Loucy (cell line): ENCODE results near the gene LLGL2.

ENCODE experiments used
- CTCF ChIP-seq: fragments of 200-600 bp; sonication (generic); conservative IDR thresholded peaks from 2 replicates; pipeline ENCODE4 v1.5.1; 2014; ENCODE audit warnings: mild to moderate bottlenecking, antibody characterized with exemption, low read length
- EZH2phosphoT487 ChIP-seq: fragments of 200-600 bp; IDR thresholded peaks from 2 replicates; pipeline ENCODE4 v1.6.1; 2018; ENCODE audit warnings: antibody characterized with exemption, mild to moderate bottlenecking, moderate library complexity, borderline replicate concordance

DNA sequence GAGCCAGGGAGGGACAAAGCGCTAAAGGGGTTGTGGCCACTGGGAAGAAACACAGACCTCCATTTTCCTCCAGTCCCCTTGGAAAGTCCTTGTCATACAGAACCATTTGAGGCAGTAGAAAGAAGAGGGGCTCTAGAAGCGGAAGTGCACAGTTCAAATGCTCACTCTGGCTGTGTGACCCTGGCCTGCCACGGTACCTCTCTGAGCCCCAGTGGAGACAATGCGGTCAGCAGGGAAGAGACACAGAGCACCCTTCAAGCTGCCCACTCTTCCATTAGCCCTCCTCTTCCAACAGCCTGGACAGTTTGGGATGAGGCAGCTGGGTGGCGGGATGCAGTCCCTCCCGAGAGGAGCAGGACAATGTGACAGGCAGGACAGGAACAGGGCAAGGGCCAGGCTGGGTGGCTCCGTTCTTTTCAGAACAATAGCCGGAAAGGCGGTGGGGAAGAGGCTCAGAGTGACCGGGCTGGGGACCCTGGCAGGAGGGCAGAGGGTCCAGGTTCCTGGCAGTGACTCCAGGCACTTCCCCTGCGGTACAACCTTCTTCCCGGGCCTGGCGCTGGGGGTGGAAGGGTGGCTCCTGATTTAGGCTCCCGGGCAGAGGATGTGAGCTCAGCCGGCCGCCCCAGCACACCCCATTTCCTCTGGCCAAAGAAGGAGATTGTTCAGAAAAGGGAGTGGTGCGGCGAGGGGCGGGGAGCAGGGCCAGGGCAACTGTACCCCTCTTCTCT, 15.8 kb upstream of the LLGL2 start:
- TF ChIP-seq CTCF (no peak), EZH2phosphoT487 (no peak)
